HG03039 (cell line): ENCODE results near the gene HMOX2.

Experiments used
- ATAC-seq: cut with Tn5 transposase; IDR thresholded peaks from one replicate; pipeline ENCODE4 v1.9.1; 2021; ENCODE audit warnings: mild to moderate bottlenecking, moderate library complexity; ENCODE audit not compliant: unreplicated experiment

Gene HMOX2

GRCh38 chr16:4475880-4476788 is at the start of gene HMOX2:
Gene HMOX2 (plus strand): TSS chr16:4476398. CDS start chr16:4505525, 29,127 bp downstream.
- peak; percentile 84 for ATAC-seq

- no peak for ATAC-seq
Observed at GRCh38 chr16:4426722-4427372, 49.4 kb upstream of the HMOX2 start.

GRCh38 chr16:4428500-4428899 is 47.7 kb upstream of the HMOX2 start:
- no peak for ATAC-seq

GRCh38 chr16:4431023-4431422 is 45.2 kb upstream of the HMOX2 start:
- ATAC-seq, result no peak

- no peak for ATAC-seq
Observed at GRCh38 chr16:4433228-4433627, 43.0 kb upstream of the HMOX2 start.

- no peak for ATAC-seq
Observed at GRCh38 chr16:4433914-4434787, 42.0 kb upstream of the HMOX2 start.

- ATAC-seq, result no peak
Observed at GRCh38 chr16:4435337-4436067, 40.7 kb upstream of the HMOX2 start.

- no peak for ATAC-seq
Observed at GRCh38 chr16:4437366-4437765, 38.8 kb upstream of the HMOX2 start.

GRCh38 chr16:4442371-4442770 is 33.8 kb upstream of the HMOX2 start:
- no peak for ATAC-seq

GRCh38 chr16:4443271-4443670 is 32.9 kb upstream of the HMOX2 start:
- no peak for ATAC-seq

- no peak for ATAC-seq
Observed at GRCh38 chr16:4443986-4444385, 32.2 kb upstream of the HMOX2 start.

GRCh38 chr16:4450430-4450829 is 25.8 kb upstream of the HMOX2 start:
- no peak for ATAC-seq

- no peak for ATAC-seq
Observed at GRCh38 chr16:4450931-4451519, 25.2 kb upstream of the HMOX2 start.

GRCh38 chr16:4452674-4453073 is 23.5 kb upstream of the HMOX2 start:
- ATAC-seq, result no peak

GRCh38 chr16:4454623-4455022 is 21.6 kb upstream of the HMOX2 start:
- ATAC-seq, result no peak

- ATAC-seq, result no peak
Observed at GRCh38 chr16:4455081-4455480, 21.1 kb upstream of the HMOX2 start.

- no peak for ATAC-seq
Observed at GRCh38 chr16:4455951-4456350, 20.2 kb upstream of the HMOX2 start.

- ATAC-seq, result no peak
Observed at GRCh38 chr16:4460936-4461249, 15.3 kb upstream of the HMOX2 start.

GRCh38 chr16:4461250-4462085 is 14.7 kb upstream of the HMOX2 start:
- ATAC-seq, result no peak
